ENCODE results near the gene CEND1.

The CEND1 gene

DNA sequence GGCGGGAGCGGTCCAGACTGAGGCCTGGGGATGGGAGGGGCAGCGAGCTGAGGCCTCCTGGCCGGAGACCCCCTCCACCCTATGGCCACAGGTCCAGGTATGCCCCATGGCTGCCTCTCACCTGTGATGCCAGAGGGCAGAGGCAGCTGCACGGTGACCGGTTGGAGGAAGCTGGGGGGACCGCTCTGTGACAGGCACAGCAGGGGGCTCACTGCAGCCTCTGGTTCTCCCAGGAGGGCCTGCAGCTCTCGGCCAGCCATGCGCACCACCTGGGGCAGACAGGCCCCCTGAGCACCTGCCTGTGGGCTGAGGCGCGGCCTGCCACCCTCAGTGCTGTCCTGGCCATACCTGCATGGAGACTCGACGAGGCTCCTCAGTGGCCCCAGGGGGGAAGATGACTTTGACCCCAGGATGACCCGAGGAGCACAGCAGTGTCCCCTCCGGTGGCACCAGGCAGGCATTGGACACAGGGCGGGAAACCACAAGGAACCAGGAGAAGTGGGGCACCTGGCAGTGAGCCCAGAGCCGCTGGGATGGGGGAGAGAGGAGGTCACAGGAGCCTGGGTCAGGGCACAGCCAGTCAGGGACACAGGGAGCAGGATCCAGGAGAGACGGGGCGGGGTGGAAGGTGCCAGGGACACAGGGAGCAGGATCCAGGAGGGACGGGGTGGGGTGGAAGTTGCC, 11.3 kb upstream of the CEND1 start:
- no peaks in the 10 kb centered on the region for H3K9me3 ChIP-seq (ENCODE audit: low read length)
- no peak overlapping the region for H2AFZ ChIP-seq (ENCODE audit: low read depth, low read length)
- no peaks in the 10 kb centered on the region for H3K27me3 ChIP-seq (ENCODE audit: insufficient read depth, low read length)
- H3K36me3 ChIP-seq (ENCODE audit: insufficient read depth, low read length), result peaks cover 35% of the 10 kb centered on the region
- peaks cover 31% of the 10 kb centered on the region for H3K4me1 ChIP-seq (ENCODE audit: insufficient read depth, low read length)
- no peak overlapping the region for H3K4me3 ChIP-seq (ENCODE audit: low read length)

DNA sequence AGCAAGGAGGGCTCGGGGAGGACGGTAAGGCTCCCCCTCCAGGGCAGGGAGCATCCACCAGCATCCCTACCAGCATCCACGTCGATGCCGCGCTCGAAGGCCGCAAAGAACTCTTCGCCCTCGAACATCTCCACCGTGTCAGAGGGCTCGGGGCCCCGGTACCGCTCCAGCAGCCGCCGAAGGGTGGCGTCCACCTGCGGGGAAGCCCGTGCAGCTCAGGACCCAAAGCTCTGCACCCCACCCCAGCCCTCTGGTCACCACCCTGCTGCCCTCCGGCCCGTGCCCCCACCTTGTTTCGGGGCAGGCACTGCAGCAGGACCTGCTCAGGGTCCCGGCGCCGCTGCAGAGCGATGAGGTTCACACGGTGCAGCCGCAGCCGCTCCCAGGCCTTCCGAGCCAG, 10.6 kb upstream of the CEND1 start:
- no peaks in the 10 kb centered on the region for H3K9me3 ChIP-seq (ENCODE audit: low read length)
- H3K4me3 ChIP-seq (ENCODE audit: low read length), result no peak overlapping the region
- peaks cover 36% of the 10 kb centered on the region for H3K4me1 ChIP-seq (ENCODE audit: insufficient read depth, low read length)
- no peak overlapping the region for H2AFZ ChIP-seq (ENCODE audit: low read depth, low read length)
- H3K36me3 ChIP-seq (ENCODE audit: insufficient read depth, low read length), result peaks cover 35% of the 10 kb centered on the region
- H3K27me3 ChIP-seq (ENCODE audit: insufficient read depth, low read length), result no peaks in the 10 kb centered on the region

DNA sequence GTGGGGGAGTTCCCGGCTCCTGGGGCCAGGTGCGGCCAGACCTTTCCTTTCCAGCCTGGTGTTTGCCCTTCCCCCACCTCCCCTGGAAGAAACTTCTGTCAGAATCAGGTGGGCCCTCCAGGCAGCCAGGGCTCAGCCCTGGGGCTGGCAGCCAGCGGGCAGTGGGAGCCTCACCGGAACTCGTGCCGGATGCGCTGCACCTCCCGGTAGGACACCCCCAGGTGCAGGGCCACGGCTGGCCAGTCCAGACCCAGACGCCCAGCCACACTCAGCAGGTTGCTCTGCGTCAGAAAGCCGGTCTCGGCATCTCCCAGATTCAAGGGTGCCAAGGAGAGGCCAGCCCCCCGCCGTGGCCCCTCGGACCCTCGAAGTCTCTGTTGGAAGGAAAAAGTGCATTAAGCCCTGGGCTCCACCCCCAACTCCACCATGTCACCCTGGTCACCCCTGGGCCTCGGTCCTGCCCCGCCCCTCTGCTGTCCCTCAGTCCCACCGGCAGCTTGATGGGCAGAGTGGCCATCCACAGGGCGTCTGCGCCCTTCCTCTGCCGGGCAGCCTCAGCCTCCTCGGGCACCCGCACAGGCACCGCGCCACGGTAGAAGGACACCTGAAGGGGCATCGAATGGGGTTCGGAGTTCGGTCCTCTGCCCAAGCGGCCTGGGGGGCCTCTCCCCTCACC, 9.9 kb upstream of the CEND1 start:
- H3K9me3 ChIP-seq (ENCODE audit: low read length), result no peaks in the 10 kb centered on the region

DNA sequence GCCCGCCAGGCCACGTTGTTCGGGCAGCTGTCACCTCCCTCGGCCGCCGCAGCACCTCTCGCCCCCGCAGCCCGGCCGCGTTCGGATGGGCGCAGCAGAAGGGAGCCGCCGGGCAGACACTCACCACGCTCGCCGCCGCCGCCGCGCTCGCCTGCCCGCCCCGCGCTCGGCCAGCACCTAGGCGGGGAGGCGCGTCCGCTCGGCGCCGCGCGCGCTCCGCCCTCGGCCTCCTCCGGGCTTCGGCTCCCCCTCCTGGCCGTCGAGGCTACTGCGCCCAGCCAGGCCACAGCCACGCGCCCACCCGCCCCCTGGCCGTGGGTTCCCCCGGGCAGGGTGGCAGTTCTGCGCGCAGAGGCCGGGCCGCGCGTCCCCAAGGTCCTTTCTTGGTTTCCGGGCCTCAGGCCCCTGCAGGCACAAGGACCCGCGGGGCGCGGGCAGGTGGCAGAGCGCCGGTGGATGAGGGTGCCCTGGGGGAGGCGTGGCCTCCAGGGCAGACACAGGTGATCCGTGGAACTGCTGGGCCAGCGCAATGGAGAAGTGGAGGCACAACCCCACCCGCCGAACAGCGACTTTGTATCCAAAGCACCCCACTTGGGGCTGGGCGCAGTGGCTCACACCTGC, 8.3 kb upstream of the CEND1 start, which contains the start of gene SLC25A22:
Gene SLC25A22, minus strand, starts transcription at position 189 of the 621 bp plus-strand sequence. CDS start 3,275 bp downstream, outside the sequence.
- no peak within 1 kb of the TSS for H2AFZ ChIP-seq (ENCODE audit: low read depth, low read length)
- H3K9me3 ChIP-seq (ENCODE audit: low read length), result no peaks in the 10 kb centered on the region
- H3K36me3 ChIP-seq (ENCODE audit: insufficient read depth, low read length), result peaks cover 47% of the 10 kb centered on the region
- H3K4me1 ChIP-seq (ENCODE audit: insufficient read depth, low read length), result peaks cover 23% of the 10 kb centered on the region
- peak within 1 kb of the TSS; percentile 70 for H3K4me3 ChIP-seq (ENCODE audit: low read length)
- H3K27me3 ChIP-seq (ENCODE audit: insufficient read depth, low read length), result no peaks in the 10 kb centered on the region

More for the DNA sequence above, 9.9 kb upstream of the CEND1 start:
- Histone ChIP-seq H3K4me1 (ENCODE audit: insufficient read depth, low read length) (peaks cover 37% of the 10 kb centered on the region), H3K36me3 (ENCODE audit: insufficient read depth, low read length) (peaks cover 35% of the 10 kb centered on the region), H3K4me3 (ENCODE audit: low read length) (no peak overlapping the region), H2AFZ (ENCODE audit: low read depth, low read length) (no peak overlapping the region), H3K27me3 (ENCODE audit: insufficient read depth, low read length) (no peaks in the 10 kb centered on the region)

DNA sequence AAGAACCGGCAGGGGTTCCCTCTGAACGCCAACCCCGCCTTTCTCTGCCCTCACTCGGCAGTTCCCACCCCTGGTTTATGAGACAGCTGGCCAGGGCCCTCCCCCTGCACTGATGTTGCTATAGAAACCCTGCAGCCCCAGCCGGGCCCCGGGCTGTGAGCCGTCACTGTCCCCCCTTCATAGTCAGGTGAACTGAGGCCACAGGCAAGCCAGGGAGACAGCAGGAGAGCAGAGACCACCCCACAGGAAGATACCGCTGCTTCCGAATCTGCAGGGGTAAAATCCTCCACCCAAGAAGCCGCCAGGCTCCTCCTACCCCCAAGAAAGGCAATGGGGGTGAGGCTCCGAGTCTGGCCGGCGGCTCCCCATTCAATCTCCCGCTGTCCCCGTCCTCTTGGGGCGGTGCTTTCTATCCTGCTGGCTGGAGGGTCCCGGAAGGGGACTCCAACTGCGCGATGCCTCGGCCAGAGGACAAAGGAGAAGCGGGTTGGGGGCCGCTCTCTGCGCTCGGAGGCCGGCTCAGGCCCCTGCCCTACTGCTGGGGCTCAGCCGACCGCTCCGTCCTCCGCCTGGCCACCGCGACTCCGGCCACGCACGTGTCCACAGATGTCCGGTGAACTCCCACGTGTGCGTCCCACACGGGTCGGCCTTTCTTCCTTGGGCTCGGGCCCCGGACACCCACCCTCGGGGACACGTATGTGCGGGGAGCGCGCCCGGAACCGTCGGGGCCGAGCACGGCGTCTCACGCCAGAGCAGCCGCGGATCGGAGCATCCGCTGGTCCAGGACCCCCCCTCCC, 7.6 kb upstream of the CEND1 start:
- peaks cover 22% of the 10 kb centered on the region for H3K4me1 ChIP-seq (ENCODE audit: insufficient read depth, low read length)
- no peaks in the 10 kb centered on the region for H3K27me3 ChIP-seq (ENCODE audit: insufficient read depth, low read length)
- H3K4me3 ChIP-seq (ENCODE audit: low read length), result peak overlapping the region; percentile 70
- H3K36me3 ChIP-seq (ENCODE audit: insufficient read depth, low read length), result peaks cover 50% of the 10 kb centered on the region
- H3K9me3 ChIP-seq (ENCODE audit: low read length), result no peaks in the 10 kb centered on the region
- H2AFZ ChIP-seq (ENCODE audit: low read depth, low read length), result no peak overlapping the region

DNA sequence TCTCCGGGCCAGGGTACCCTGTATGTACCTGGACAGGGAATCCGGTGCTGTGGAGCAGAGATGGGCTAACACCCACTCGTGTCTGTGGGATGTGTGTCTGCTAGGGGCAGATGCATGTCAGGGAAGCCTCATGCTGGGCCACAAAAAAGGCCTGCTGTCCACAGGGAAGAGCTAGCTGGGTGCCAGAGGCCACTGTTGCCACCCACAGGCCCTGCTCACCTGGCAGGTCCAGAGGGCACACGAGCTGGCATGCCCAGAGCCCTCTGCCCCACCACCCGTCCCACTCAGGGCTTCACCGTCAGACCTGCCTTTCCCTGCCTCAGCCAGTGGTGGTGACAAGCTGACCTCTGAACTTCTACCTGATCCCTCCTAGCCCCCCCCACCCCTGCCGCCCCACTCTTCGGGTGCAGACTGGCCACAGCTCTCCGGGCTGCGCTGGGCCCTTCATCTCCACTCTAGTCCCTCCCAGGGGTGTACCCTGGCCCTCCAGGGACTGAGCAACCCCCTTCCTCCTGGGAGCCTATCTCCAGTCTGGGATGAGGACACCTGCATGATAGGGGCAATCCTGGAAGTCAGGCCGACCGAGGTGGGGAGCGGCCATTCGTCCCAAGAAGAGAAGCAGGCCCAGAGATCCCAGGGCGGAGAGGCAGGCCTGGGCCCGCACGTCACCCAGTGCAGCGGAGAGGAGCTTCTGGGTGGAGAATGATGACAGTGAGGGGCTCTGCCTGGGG, 6.8 kb upstream of the CEND1 start:
- H3K9me3 ChIP-seq (ENCODE audit: low read length), result no peaks in the 10 kb centered on the region
- H3K4me3 ChIP-seq (ENCODE audit: low read length), result peak overlapping the region; percentile 70
- peaks cover 22% of the 10 kb centered on the region for H3K4me1 ChIP-seq (ENCODE audit: insufficient read depth, low read length)
- no peak overlapping the region for H2AFZ ChIP-seq (ENCODE audit: low read depth, low read length)
- H3K27me3 ChIP-seq (ENCODE audit: insufficient read depth, low read length), result no peaks in the 10 kb centered on the region
- peaks cover 50% of the 10 kb centered on the region for H3K36me3 ChIP-seq (ENCODE audit: insufficient read depth, low read length)

DNA sequence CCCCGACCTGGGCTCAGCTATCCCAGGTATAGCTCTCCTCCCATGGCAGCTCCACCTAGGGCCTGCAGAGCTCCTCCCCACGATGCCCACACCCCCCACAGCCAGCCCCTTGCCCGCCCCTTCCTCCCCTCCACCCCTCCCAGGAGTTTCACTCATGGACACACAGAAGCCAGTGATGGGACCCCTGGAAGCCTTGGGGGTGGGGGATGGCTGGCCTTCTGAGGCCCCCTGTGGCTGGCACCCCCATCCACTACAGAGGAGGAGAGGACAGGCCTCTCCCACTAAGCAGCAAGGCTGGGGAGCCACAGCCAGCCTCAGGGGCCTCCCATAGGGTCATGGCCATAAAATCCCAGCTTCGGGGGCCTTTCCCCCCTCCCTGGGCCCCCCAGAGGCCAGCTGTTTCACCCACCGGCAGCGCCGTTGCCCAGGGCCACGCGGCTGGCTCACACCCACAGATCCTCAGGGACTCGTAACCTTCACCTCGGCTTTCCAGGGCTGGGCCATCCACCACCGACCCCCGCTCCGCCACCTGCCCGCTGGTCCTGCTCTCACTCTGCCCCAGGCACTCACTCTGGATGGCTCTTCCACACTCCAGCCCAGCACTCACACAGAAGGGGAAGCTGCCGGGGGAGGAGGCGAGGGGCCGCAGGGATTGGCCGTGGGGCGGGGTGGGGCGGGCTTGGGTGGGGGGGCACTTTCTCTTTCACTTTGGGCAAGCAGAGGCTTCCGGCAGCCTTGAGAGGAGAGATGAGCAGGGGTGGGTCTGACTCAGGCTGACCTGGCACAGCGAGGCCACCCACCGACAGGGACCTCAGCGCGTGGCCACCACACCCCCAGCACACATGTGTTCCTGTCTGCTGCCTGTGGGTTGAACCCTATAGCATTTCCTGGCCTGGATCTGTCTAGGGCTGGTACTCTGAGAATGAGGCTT, 6.0 kb upstream of the CEND1 start:
- Histone ChIP-seq H3K4me3 (ENCODE audit: low read length) (peak overlapping the region; percentile 70), H3K27me3 (ENCODE audit: insufficient read depth, low read length) (no peaks in the 10 kb centered on the region), H3K36me3 (ENCODE audit: insufficient read depth, low read length) (peaks cover 47% of the 10 kb centered on the region), H2AFZ (ENCODE audit: low read depth, low read length) (no peak overlapping the region), H3K9me3 (ENCODE audit: low read length) (no peaks in the 10 kb centered on the region), H3K4me1 (ENCODE audit: insufficient read depth, low read length) (peaks cover 22% of the 10 kb centered on the region)

DNA sequence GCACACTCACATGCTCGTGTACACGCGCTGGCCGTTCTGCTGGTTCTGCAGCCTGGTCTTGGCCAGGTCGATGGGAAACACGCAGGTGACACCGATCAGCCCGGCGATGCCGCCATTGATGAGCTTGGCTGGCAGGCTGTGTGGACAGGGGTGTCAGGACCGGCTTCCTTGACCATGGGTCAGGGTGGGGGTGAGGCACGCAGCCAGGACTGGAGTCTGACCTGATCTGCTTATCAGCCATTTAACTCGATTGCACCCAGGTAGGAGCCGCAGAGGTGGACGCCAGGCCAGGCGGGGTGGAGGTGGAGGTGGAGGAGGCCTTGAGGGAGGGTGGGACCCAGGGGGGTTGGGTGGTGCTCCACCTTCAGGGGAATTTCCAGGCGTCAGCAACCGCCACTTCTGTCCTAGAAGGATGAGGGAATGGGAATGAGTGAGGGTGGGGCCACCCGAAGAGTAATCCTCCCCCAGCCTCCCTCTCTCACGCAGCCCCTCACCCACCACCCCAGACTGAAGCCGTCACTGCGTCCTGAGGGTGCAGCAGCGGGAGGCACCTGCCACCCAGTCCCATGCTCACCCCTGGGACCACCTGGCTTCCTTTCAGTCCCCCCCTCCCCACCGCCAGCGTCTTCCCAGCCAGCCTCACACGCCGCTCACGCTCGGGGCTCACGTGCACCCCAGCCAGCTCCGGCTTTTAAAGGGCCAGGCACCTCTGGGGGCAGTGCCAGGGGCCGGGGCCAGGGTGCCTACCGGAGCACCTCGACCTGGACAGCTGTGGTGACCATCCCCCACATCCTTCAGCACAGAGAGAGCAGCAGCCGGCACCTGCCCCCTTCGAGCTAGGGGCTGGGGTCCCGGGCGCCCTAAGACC, 5.1 kb upstream of the CEND1 start:
- peaks cover 38% of the 10 kb centered on the region for H3K36me3 ChIP-seq (ENCODE audit: insufficient read depth, low read length)
- H3K9me3 ChIP-seq (ENCODE audit: low read length), result no peaks in the 10 kb centered on the region
- no peak overlapping the region for H2AFZ ChIP-seq (ENCODE audit: low read depth, low read length)
- H3K4me1 ChIP-seq (ENCODE audit: insufficient read depth, low read length), result peaks cover 22% of the 10 kb centered on the region
- no peaks in the 10 kb centered on the region for H3K27me3 ChIP-seq (ENCODE audit: insufficient read depth, low read length)
- H3K4me3 ChIP-seq (ENCODE audit: low read length), result no peak overlapping the region

DNA sequence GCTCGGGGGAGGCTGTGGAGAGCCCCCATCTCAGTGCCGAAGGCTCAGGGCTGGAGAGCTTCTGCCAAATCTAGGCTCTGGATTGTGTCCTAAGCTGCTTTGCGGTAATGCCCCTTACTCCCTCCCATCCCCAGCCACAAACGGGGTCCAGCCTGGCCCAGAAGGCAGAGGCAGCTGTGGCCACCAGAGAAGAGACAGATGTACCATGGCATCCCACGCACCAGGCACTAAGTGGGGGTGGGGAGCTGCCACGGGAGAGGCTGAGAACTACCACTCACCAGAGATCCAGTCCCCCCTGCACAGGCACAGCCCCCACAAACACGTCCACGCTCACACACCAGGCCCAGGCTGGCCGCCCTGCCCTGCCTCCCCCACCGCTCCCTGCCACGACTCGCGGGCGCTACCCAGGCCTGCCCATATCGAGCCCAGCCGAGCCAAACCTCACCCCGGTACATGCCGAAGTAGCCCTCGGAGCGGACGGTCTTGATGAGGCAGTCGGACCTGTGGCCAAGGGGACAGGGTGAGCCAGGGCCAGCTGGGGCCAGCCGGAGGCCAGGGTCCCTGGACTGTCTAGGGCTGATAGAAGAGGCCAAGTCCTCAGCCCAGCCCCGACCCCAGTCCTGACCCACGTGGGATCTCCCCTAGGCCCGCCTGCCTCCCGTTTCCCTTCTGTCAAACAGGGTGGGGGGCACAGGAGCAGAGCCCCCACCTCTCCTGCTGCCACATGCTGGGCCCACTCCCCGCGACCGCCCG, 4.3 kb upstream of the CEND1 start:
- H3K27me3 ChIP-seq (ENCODE audit: insufficient read depth, low read length), result no peaks in the 10 kb centered on the region
- no peaks in the 10 kb centered on the region for H3K9me3 ChIP-seq (ENCODE audit: low read length)
- peaks cover 31% of the 10 kb centered on the region for H3K36me3 ChIP-seq (ENCODE audit: insufficient read depth, low read length)
- peaks cover 23% of the 10 kb centered on the region for H3K4me1 ChIP-seq (ENCODE audit: insufficient read depth, low read length)
- no peak overlapping the region for H3K4me3 ChIP-seq (ENCODE audit: low read length)
- H2AFZ ChIP-seq (ENCODE audit: low read depth, low read length), result no peak overlapping the region

DNA sequence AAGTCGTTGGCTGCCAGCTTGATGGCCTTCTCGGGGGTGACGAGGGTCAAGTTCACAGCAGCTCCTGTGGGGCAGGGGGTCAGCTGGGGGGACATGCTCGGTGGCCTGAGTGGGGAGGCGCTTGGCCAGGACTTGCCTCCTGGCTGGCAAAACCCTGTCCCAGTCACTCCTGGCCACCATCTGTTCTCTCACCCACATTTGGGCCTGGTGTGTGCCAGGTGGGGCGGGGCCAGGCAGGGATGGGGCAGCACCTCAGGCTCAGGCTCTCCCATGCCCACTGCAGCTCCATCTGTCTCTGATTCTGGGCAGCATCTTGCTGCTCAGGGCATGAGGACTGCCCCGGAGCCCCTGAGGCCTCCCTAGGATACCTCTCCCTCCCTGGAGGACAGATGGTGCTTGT, 3.7 kb upstream of the CEND1 start:
- H3K36me3 ChIP-seq (ENCODE audit: insufficient read depth, low read length), result peaks cover 29% of the 10 kb centered on the region
- H3K4me3 ChIP-seq (ENCODE audit: low read length), result no peak overlapping the region
- no peak overlapping the region for H2AFZ ChIP-seq (ENCODE audit: low read depth, low read length)
- peaks cover 28% of the 10 kb centered on the region for H3K4me1 ChIP-seq (ENCODE audit: insufficient read depth, low read length)
- no peaks in the 10 kb centered on the region for H3K27me3 ChIP-seq (ENCODE audit: insufficient read depth, low read length)
- H3K9me3 ChIP-seq (ENCODE audit: low read length), result no peaks in the 10 kb centered on the region

Measured in neuron (in vitro differentiated cells).